IMR-90 (cell line): ENCODE data around the gene MERTK. TPM values are rescaled to one million over a fixed set of nuclear protein-coding genes. Genes with fewer than 3 reads are reported as not detected.

Experiments
- ATAC-seq: fragments of 200-7000 bp; cut with Tn5 transposase; 2 replicates; pipeline ENCODE4 v1.9.1; 2020; ENCODE audit warnings: low read depth, mild to moderate bottlenecking, moderate library complexity
- BruUV-seq: library from RNA; stranded (reverse); fragments of 400-500 nt; replicated peaks from 2 replicates; lab custom pipeline; 2021; lab: Mats Ljungman, UMichigan
- CTCF ChIA-PET: fragments of 300-600 bp; formaldehyde crosslinking; extraction: SDS; loops from one replicate; lab custom pipeline; 2021; ENCODE audit warnings: antibody characterized with exemption; lab: Yijun Ruan, JAX
- POLR2A ChIA-PET: fragments of 300-600 bp; sonication (Branson Sonifier 250); formaldehyde crosslinking; loops from one replicate; lab custom pipeline; 2022; ENCODE audit warnings: antibody characterized with exemption; ENCODE audit not compliant: unreplicated experiment; lab: Charles Lee
- DNase-seq: peaks from one replicate; pipeline ENCODE4 v3.0.0; 2013
- H2AFZ ChIP-seq: replicated peaks from 2 replicates; pipeline ENCODE3; 2013; ENCODE audit warnings: low read length, mild to moderate bottlenecking; ENCODE audit not compliant: poor library complexity
- H2AK5ac ChIP-seq: 2 replicates; pipeline ENCODE4 v1.6.1; 2013; ENCODE audit warnings: low read depth, low read length, inconsistent platforms
- H2AK9ac ChIP-seq: replicated peaks from 2 replicates; pipeline ENCODE3; 2013; ENCODE audit warnings: mild to moderate bottlenecking, low read depth, low read length, moderate library complexity; ENCODE audit not compliant: poor library complexity
- H2BK120ac ChIP-seq: 2 replicates; pipeline ENCODE4 v1.6.1; 2013; ENCODE audit warnings: low read depth, low read length, inconsistent platforms
- H2BK15ac ChIP-seq: 3 replicates; pipeline ENCODE4 v1.6.1; 2013; ENCODE audit warnings: low read depth, low read length, inconsistent platforms
- H2BK20ac ChIP-seq: 2 replicates; pipeline ENCODE4 v1.6.1; 2013; ENCODE audit warnings: low read depth, mild to moderate bottlenecking, inconsistent platforms, low read length, moderate library complexity
- H2BK5ac ChIP-seq: 2 replicates; pipeline ENCODE4 v1.6.1; 2013; ENCODE audit warnings: mild to moderate bottlenecking, low read depth, low read length, inconsistent platforms; ENCODE audit not compliant: poor library complexity, severe bottlenecking
- H3K14ac ChIP-seq: replicated peaks from 2 replicates; pipeline ENCODE4 v1.6.1; 2013; ENCODE audit warnings: low read depth, low read length, inconsistent platforms
- H3K18ac ChIP-seq: 2 replicates; pipeline ENCODE4 v1.6.1; 2013; ENCODE audit warnings: low read depth, low read length, control low read depth
- H3K23ac ChIP-seq: 2 replicates; pipeline ENCODE4 v1.6.1; 2013; ENCODE audit warnings: low read depth, low read length, inconsistent platforms
- H3K27ac ChIP-seq: 2 replicates; pipeline ENCODE4 v1.5.1; 2013; ENCODE audit warnings: mild to moderate bottlenecking, control low read depth, low read length; ENCODE audit not compliant: insufficient read depth
- H3K27me3 ChIP-seq: 2 replicates; pipeline ENCODE4 v1.6.1; 2013; ENCODE audit warnings: low read length; ENCODE audit not compliant: control insufficient read depth, insufficient read depth
- H3K36me3 ChIP-seq: 2 replicates; pipeline ENCODE4 v1.6.1; 2013; ENCODE audit warnings: low read length, mixed read lengths; ENCODE audit not compliant: control insufficient read depth, insufficient read depth
- H3K4ac ChIP-seq: 2 replicates; pipeline ENCODE4 v1.6.1; 2013; ENCODE audit warnings: low read depth, low read length, inconsistent platforms
- H3K4me1 ChIP-seq: 2 replicates; pipeline ENCODE4 v1.6.1; 2013; ENCODE audit warnings: low read length, mixed read lengths; ENCODE audit not compliant: control insufficient read depth, insufficient read depth
- H3K4me2 ChIP-seq: 2 replicates; pipeline ENCODE4 v1.6.1; 2013; ENCODE audit warnings: low read depth, mild to moderate bottlenecking, control low read depth, low read length, moderate library complexity
- H3K4me3 ChIP-seq: 2 replicates; pipeline ENCODE4 v1.5.1; 2013; ENCODE audit warnings: low read depth, mild to moderate bottlenecking, control low read depth, low read length, moderate library complexity; ENCODE audit not compliant: insufficient read depth
- H3K56ac ChIP-seq: 2 replicates; pipeline ENCODE4 v1.6.1; 2013; ENCODE audit warnings: low read length, inconsistent platforms; ENCODE audit not compliant: insufficient read depth; ENCODE audit errors: extremely low read depth
- H3K79me1 ChIP-seq, 2 experiments: 2 replicates each; pipeline ENCODE4 v1.6.1; 2013; ENCODE audit warnings: low read length in 2 of 2, inconsistent platforms in 1 of 2, low read depth in 1 of 2
- H3K9ac ChIP-seq: 2 replicates; pipeline ENCODE4 v1.6.1; 2013; ENCODE audit warnings: low read depth, low read length, control low read depth
- H3K9me1 ChIP-seq: 2 replicates; pipeline ENCODE4 v1.6.1; 2013; ENCODE audit warnings: low read length, inconsistent platforms; ENCODE audit not compliant: insufficient read depth
- H3K9me3 ChIP-seq: 2 replicates; pipeline ENCODE4 v1.6.1; 2013; ENCODE audit warnings: low read length; ENCODE audit not compliant: control insufficient read depth, insufficient read depth
- H4K20me1 ChIP-seq: 2 replicates; pipeline ENCODE4 v1.6.1; 2013; ENCODE audit warnings: low read length, inconsistent platforms; ENCODE audit not compliant: insufficient read depth
- H4K5ac ChIP-seq: 2 replicates; pipeline ENCODE4 v1.6.1; 2013; ENCODE audit warnings: mild to moderate bottlenecking, low read depth, low read length, control low read depth
- H4K8ac ChIP-seq, 2 experiments: 2 replicates each; pipeline ENCODE4 v1.6.1; 2013; ENCODE audit warnings: low read depth in 2 of 2, low read length in 2 of 2, control low read depth in 1 of 2, inconsistent platforms in 1 of 2
- H4K91ac ChIP-seq: 2 replicates; pipeline ENCODE4 v1.6.1; 2013; ENCODE audit warnings: low read depth, low read length, inconsistent platforms; ENCODE audit not compliant: insufficient read depth
- FOS ChIP-seq: fragments of 150-350 bp; IDR thresholded peaks from 2 replicates; pipeline ENCODE4 v1.6.1; 2016; ENCODE audit warnings: low read depth, low read length
- RAD21 ChIP-seq: IDR thresholded peaks from 2 replicates; pipeline ENCODE4 v1.6.1; 2012; ENCODE audit warnings: low read length, improper control_type of control experiment
- WGBS, 2 experiments: methylation state at CpG; one replicate each; pipeline versions ENCODE4 v1.1.5 to v1.1.7; 2013; ENCODE audit warnings: missing lambda C conversion rate in 2 of 2; ENCODE audit not compliant: insufficient read length in 1 of 2; ENCODE audit errors: extremely low coverage in 2 of 2; 5-methylcytosine and 5-hydroxymethylcytosine counted together
- dilution Hi-C: fragments of 300-500 bp; cut with HindIII; formaldehyde crosslinking; loops from one replicate; pipeline ENCODE4 v1.14.3; 2018; ENCODE audit warnings: low sequenced_read_pairs; ENCODE audit not compliant: unreplicated experiment
- in situ Hi-C: fragments of 300-500 bp; cut with MboI; formaldehyde crosslinking; loops from 3 replicates; pipeline ENCODE4 v1.14.3; 2019; ENCODE audit warnings: low sequenced_read_pairs, inconsistent platforms, mixed read lengths
- intact Hi-C: fragments of 100-400 bp; cut with micrococcal nuclease; formaldehyde crosslinking; loops from 2 replicates; pipeline ENCODE4 v1.10.0; 2022
- polyA plus RNA-seq, 3 experiments: library from polyadenylated mRNA; depleted of rRNA; stranded (reverse); fragments of >200 nt; gene quantifications; 2 replicates each; pipeline ENCODE4 v1.2.3, GENCODE V29; 2012; ENCODE audit warnings: low replicate concordance in 1 of 3
- total RNA-seq: library from RNA; depleted of rRNA; stranded (reverse); fragments of >200 nt; gene quantifications from 2 replicates; pipeline ENCODE4 v1.2.3, GENCODE V29; 2012

The MERTK gene
- total and polyA plus RNA-seq, 2 of the 4 experiments (the other 2 are of a cell fraction): 0.36 to 0.62 TPM

DNA sequence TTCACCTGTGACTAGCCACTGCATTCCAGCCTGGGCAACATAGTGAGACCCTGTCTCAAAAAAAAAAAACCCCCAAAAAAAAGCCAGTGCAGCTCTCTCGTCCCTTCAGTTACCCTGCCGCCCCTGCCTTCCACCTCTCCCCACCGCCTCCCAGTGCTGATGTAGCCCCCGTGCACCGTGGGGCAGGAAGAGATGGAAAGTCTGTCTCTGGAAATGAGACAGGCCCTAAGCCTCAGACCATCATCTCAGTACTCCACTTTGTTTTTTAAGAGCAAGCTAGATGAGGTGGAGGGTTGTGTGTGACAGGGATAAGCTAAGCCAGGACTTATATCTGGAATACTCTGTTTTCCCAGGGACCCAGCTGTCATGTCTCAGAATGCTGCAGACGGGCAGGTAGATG is 32.0 kb downstream of the MERTK start:
- H3K4me3 ChIP-seq: no peak overlapping the region
- ChIA-PET POLR2A (no interaction called here), CTCF (no interaction called here)
- H4K5ac ChIP-seq: no peak overlapping the region
- H3K9me1 ChIP-seq: peaks cover 2% of the 10 kb centered on the region; the same call in 1 of the 2 replicates
- intact Hi-C loops: no loop called here
- no peak overlapping the region for H2BK20ac ChIP-seq
- no peak overlapping the region for H2BK120ac ChIP-seq
- H4K20me1 ChIP-seq: no peaks in the 10 kb centered on the region
- no peak overlapping the region for H3K9ac ChIP-seq
- WGBS, 2 experiments: no CpG with 5 or more reads among the region's 6 CpGs
- BruUV-seq: no TSS peak
- dilution Hi-C loops: no loop called here
- H3K14ac ChIP-seq: no peak overlapping the region
- no peak for TF ChIP-seq FOS
- no peak for TF ChIP-seq RAD21
- no peak overlapping the region for H3K23ac ChIP-seq
- H2BK15ac ChIP-seq: no peak overlapping the region
- H2AK5ac ChIP-seq: no peak overlapping the region
- H3K9me3 ChIP-seq: no peaks in the 10 kb centered on the region
- H4K91ac ChIP-seq: no peak overlapping the region
- ATAC-seq (no peak), DNase-seq (no peak)
- H3K79me1 ChIP-seq: no peaks in the 10 kb centered on the region
- no peak overlapping the region for H3K4ac ChIP-seq
- no peak overlapping the region for H4K8ac ChIP-seq
- H3K36me3 ChIP-seq: no peaks in the 10 kb centered on the region
- no peak overlapping the region for H3K4me2 ChIP-seq
- in situ Hi-C loops: no loop called here
- H2AK9ac ChIP-seq: no peak overlapping the region
- H2BK5ac ChIP-seq: no peak overlapping the region
- H3K27ac ChIP-seq: no peak overlapping the region
- no peak overlapping the region for H3K56ac ChIP-seq
- peaks cover 7% of the 10 kb centered on the region; the same call in 1 of the 2 replicates for H3K27me3 ChIP-seq
- H3K18ac ChIP-seq: no peak overlapping the region
- no peak overlapping the region for H2AFZ ChIP-seq
- no peaks in the 10 kb centered on the region; the same call in 1 of the 2 replicates for H3K4me1 ChIP-seq
